ENCODE measurements around the gene GREM2.

GREM2 gene

GRCh38 chr1:240611619-240612480 lies at the start of gene GREM2:
Gene GREM2, minus strand, starts transcription at chr1:240612155. Its CDS starts 118,680 bp downstream, at chr1:240493475.
- DNase-seq (ENCODE audit: extremely low read depth in 1 of 2, low read depth in 1 of 2) = peak; percentile 9 to 22

DNA sequence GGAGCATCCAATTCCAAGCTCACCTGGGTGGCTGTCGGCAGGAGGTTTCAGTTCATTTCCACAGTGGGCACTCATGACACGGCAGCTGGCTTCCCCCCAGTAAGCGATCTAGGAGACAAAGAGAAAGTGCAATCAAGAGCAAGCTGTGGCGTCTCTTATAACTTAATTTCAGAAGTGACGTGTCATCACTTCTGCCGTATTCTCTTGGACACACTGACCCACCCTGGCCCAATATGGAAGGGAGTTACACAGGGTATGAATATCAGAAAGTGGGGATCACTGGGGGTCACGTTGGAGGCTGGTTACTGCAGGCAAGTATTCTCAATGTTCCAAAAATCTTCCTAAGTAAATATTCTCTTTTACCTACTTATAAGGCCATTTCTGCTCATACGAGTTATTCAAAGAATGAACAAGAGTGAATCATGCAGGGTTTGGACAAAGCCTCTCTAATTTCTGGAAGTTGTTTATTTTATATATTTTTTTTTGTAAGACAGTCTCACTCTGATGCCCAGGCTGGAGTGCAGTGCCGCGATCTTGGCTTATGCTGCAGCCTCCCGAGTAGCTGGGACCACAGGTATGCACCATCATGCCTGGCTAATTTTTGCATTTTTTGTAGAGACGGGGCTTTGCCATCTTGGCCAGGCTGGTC lies 46.5 kb upstream of the GREM2 start:
- no peak for DNase-seq (ENCODE audit: extremely low read depth in 1 of 2, low read depth in 1 of 2)

- no peak for DNase-seq (ENCODE audit: extremely low read depth in 1 of 2, low read depth in 1 of 2)
Observed at GRCh38 chr1:240656531-240656930, 44.6 kb upstream of the GREM2 start.

GRCh38 chr1:240652961-240653409 lies 41.0 kb upstream of the GREM2 start:
- no peak for DNase-seq (ENCODE audit: extremely low read depth in 1 of 2, low read depth in 1 of 2)

DNA sequence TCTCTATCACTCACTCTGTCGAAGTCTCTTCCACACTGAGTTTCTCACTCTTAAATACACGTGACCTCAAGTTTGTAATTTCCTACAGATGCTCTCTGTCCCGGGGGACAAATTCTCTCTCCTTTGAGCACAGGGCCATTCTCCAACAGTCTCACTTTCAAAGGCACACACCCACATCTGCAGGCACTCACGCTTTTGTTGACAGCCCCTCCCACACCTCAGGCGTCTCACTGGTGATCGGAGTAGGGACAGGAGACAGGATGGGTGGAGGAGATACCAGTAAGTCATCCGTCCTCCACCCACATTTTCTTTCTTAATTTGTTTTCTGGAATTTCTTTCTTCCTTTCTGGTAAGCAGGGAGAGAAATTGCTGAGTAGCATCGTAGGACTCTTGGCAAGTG lies 40.6 kb upstream of the GREM2 start:
- DNase-seq (ENCODE audit: extremely low read depth in 1 of 2, low read depth in 1 of 2) = no peak

- DNase-seq (ENCODE audit: extremely low read depth in 1 of 2, low read depth in 1 of 2) = no peak
Observed at GRCh38 chr1:240650877-240651276, 38.9 kb upstream of the GREM2 start.

- no peak for DNase-seq (ENCODE audit: extremely low read depth in 1 of 2, low read depth in 1 of 2)
Observed at GRCh38 chr1:240649733-240650721, 38.1 kb upstream of the GREM2 start.

GRCh38 chr1:240646571-240647240 lies 34.8 kb upstream of the GREM2 start:
- DNase-seq (ENCODE audit: extremely low read depth in 1 of 2, low read depth in 1 of 2) = no peak

- no peak for DNase-seq (ENCODE audit: extremely low read depth in 1 of 2, low read depth in 1 of 2)
Observed at GRCh38 chr1:240644732-240645131, 32.8 kb upstream of the GREM2 start.

- no peak for DNase-seq (ENCODE audit: extremely low read depth in 1 of 2, low read depth in 1 of 2)
Observed at GRCh38 chr1:240635466-240636256, 23.7 kb upstream of the GREM2 start.

GRCh38 chr1:240630409-240630808 lies 18.5 kb upstream of the GREM2 start:
- no peak for DNase-seq (ENCODE audit: extremely low read depth in 1 of 2, low read depth in 1 of 2)

- no peak for DNase-seq (ENCODE audit: extremely low read depth in 1 of 2, low read depth in 1 of 2)
Observed at GRCh38 chr1:240621249-240621648, 9.3 kb upstream of the GREM2 start.

GRCh38 chr1:240619906-240620621 lies 8.1 kb upstream of the GREM2 start:
- DNase-seq (ENCODE audit: extremely low read depth in 1 of 2, low read depth in 1 of 2) = no peak

GRCh38 chr1:240619357-240619756 lies 7.4 kb upstream of the GREM2 start:
- DNase-seq (ENCODE audit: extremely low read depth in 1 of 2, low read depth in 1 of 2) = no peak

DNA sequence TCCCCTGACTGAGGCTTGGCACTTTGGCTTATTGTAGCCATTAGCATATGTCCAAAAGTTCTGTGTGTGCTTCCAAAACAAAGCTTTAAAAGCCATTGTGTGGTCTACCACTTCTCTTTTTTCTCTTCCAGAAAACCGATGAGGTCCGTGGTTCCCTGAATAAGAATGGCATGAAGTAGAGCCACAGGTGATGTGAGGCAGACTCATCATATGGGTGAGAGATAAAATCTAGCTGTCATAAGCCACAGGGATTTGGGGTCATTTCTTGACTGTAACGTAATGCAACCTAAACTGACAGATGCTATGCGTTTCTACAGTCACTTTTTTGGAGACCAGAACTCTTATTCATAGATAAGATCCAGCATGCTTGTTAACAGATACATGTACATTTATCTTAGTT lies 7.0 kb upstream of the GREM2 start:
- DNase-seq (ENCODE audit: extremely low read depth in 1 of 2, low read depth in 1 of 2) = no peak

GRCh38 chr1:240616018-240616417 lies 4.1 kb upstream of the GREM2 start:
- no peak for DNase-seq (ENCODE audit: extremely low read depth in 1 of 2, low read depth in 1 of 2)

DNA sequence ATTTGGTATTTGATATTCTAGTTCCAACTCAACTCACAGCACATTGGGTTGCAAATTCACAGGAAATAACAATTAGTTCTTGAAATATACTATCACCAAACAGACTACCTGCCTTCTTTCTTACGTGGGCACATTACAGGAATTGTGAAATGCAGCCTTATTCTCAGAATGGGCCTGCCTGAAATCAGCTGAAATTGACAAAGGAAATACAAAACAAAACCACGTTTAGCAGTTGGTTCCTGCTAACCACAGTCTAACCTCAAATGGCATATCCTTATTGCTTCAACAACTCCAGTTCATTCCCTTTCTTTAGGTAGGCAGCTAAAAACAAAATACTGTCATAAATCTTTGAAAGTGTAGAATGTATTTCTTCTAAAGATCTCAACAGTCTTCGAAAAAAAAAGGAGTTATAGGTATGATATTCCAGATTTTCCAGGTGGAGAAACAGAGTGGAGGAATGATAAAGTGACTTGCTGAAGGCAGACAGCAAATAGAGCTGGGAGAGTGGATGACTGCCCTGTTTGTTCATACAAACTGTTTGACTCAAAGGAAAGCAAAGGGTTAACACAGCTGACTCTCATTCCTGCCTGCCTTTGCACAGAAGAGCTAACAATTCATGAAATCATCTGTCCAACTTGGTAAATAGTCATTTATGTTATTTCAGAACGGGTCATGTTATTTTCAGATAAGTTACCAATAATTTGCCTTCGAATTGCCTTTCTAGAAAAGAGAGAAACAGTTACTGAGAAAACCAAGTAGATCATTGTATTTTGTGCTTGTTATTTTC lies 1.6 kb upstream of the GREM2 start:
- DNase-seq (ENCODE audit: extremely low read depth in 1 of 2, low read depth in 1 of 2) = no peak

DNA sequence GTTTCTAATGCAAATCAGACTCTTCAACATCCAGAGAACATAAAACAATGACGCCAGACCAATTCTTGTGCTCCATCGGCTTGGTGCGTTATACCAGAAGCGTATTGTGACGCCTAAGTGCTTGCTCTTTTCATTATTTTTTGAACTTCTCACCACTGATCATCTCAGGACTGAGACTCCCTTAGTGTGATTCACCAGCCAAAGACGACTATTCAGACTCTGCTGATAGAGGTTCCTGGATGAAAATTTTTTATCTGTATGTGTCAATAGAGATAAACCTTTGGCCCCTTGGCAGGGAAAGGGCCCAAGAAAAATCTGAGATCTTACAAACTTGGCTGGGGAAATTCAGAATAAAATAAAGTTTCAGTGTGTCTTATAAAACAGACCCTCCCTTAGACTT lies 856 bp upstream of the GREM2 start:
- DNase-seq (ENCODE audit: extremely low read depth in 1 of 2, low read depth in 1 of 2) = no peak

Data from stimulated activated CD8-positive, alpha-beta memory T cell treated with anti-CD3 and anti-CD28 coated beads, Interleukin-7, amount 100 ng/mL, for 48 hours (primary cell).